Fibroblast of lung (primary cell): ENCODE measurements around the gene NKAIN2.

Source experiments
- CTCF ChIP-seq, 2 donors: IDR thresholded peaks in 1 of 2; conservative IDR thresholded peaks in 1 of 2; 1 replicate in 1 of 2; 2 replicates in 1 of 2; pipeline ENCODE4 v1.5.1; 2011 to 2012; ENCODE audit warnings: low read length in 2 of 2, control low read depth in 1 of 2, inconsistent platforms in 1 of 2, low read depth in 1 of 2, mild to moderate bottlenecking in 1 of 2
- EZH2 ChIP-seq: IDR thresholded peaks from 2 replicates; pipeline ENCODE4 v1.5.1; 2012; ENCODE audit warnings: low read length, control low read depth, mild to moderate bottlenecking; ENCODE audit errors: missing control alignments

DNA sequence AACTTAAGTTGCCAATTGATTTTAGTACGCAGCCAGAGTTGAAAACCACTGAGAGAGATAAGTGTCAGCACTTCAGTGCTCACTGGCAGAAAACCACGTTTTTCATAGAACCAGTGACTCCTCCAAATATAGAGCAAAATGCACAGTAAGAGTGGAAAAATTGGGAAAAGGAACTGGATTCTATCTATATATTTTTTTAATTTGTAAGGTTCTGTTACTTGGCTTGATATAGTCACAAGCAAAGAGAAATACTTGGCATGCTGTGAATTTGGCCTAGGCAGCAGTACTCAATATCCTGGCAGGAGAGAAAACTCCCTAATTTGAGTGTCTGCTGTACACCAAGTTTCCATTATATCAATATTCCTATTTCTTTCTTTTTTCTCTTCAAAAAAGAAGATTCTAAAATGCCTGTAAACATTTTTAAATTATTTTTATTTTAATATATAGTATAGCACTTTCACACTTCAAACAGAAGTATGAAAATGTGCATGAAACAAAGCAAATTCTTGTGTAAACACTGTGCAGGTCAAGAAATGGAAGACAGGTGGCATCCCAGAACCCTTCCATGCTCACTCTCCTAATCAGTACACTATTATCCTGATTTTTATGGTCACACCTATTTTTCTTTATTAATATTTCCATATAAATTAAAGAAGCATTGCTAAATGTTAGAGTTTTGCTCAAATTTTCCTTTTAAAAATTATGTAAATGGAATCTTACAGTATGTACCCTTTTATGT, 596.8 kb downstream of the NKAIN2 start:
- TF ChIP-seq CTCF (conservative IDR thresholded peaks at IDR 0.05 in 1 of 2, IDR thresholded peaks at IDR 0.05 in 1 of 2; ENCODE audit: low read depth in 1 of 2, low read length in 2 of 2): peak in 1 of 2 donors; percentile 26
- TF ChIP-seq EZH2: no peak
